ENCODE results near the gene C2CD3.
A peak's percentile ranks its signal among the peaks of the same experiment; 100 is the strongest.
"Not testable (repeated sequence)": the region's sequence is repeated elsewhere in the genome, so short reads cannot be mapped to it uniquely, and the experiment has no call there.

The C2CD3 gene

GRCh38 chr11:73998846-73999575 is 171.8 kb downstream of the C2CD3 start:
- no peak for DNase-seq

DNA sequence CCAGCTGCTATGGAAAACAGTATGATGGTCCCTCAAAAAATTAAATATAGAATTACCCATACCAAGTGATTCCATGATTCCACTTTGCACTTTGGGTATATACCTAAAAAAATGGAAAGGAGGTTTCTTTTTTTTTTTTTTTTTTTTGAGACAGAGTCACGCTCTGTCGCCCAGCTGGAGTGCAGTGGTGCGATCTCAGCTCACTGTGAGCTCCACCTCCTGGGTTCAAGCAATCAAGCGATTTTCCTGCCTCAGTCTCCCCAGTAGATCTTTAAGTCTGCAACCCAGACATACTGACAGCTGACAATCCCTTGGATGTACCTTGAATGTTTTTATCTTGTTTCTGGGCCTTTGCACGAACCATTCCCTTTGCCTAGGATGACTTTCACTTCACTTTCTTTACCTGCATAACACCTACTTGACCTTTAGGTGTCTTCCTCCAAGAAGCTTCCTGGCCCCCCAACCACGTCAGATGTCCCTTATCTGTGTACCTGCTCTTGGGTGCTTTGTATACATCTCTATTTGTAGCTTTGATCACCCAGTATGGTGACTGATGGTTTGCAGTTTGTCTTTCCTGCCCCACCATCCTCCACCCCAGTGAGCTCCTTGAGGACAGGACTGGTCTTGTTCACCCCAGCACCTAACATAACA is 173.6 kb downstream of the C2CD3 start:
- DNase-seq, result no peak

DNA sequence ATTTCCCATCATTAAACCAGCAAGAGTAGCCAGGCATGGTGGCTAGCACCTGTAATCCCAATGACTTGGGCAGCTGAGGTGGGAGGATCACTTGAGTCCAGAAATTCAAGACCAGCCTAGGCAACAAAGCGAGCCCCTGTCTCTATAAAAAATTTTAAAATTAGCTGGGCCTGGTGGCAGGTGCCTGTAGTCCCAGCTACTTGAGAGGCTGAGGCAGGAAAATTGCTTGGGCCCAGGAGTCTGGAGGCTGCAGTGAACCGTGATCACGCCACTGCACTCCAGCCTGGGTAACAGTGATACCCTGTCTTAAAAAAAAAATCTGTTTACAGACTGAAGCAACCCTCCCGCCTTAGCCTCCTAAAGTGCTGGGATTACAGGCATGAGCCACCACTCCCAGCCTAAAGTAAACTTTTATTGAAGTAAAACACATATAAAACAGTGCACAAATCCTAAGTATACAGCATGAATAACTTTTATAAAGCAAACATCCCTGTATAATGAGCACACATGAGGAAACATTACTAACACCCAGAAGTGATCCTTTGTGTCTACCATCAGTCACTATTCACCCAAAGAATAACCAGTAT is 174.5 kb downstream of the C2CD3 start:
- no peak for DNase-seq

- DNase-seq, result no peak
These were observed 175.1 kb downstream of the C2CD3 start for GRCh38 chr11:73995731-73996130.

GRCh38 chr11:73995247-73995646 is 175.6 kb downstream of the C2CD3 start:
- DNase-seq, result no peak

GRCh38 chr11:73991471-73992006 is 179.3 kb downstream of the C2CD3 start:
- DNase-seq, result no peak

DNA sequence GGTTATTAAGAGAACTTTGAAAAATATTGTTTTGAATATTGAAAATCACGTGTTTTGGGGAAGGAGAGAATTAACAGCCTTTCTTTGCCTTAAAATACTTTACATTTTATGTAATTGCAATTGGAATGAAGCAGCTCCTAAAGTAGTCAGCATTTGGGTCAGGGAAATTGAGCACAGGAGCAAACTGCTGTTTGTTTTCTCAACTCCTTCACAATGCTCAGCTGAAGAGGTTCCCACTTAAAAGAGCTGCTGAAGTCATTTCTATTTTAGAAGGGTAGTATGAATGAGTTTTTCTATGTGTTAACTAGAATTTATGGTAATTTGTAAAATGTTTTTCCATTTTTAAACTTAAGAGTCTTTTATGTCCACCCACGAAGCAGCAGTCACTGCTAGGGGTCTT is 180.1 kb downstream of the C2CD3 start:
- DNase-seq, result no peak

DNA sequence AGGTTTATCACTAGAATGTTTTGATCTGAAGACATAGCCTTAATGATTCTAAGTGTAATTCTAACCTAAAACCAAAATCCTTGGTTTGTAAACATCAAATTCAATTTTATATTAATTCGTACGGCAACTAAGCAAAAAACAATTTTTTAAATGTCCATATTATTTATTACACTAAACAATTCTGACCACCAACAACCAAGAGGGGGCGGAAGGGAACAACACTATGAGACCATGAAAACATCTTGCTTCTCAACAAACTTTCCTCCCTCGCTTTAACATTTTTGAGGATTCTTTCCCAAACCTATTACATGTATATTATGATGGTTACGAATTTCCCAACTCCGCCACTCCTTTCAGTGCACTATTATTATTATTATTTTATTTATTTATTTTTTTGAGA is 181.6 kb downstream of the C2CD3 start:
- DNase-seq, result no peak

- DNase-seq, result no peak
These were observed 182.6 kb downstream of the C2CD3 start for GRCh38 chr11:73988227-73988626.

- DNase-seq, result not testable (repeated sequence)
These were observed 185.1 kb downstream of the C2CD3 start for GRCh38 chr11:73985661-73986060.

DNA sequence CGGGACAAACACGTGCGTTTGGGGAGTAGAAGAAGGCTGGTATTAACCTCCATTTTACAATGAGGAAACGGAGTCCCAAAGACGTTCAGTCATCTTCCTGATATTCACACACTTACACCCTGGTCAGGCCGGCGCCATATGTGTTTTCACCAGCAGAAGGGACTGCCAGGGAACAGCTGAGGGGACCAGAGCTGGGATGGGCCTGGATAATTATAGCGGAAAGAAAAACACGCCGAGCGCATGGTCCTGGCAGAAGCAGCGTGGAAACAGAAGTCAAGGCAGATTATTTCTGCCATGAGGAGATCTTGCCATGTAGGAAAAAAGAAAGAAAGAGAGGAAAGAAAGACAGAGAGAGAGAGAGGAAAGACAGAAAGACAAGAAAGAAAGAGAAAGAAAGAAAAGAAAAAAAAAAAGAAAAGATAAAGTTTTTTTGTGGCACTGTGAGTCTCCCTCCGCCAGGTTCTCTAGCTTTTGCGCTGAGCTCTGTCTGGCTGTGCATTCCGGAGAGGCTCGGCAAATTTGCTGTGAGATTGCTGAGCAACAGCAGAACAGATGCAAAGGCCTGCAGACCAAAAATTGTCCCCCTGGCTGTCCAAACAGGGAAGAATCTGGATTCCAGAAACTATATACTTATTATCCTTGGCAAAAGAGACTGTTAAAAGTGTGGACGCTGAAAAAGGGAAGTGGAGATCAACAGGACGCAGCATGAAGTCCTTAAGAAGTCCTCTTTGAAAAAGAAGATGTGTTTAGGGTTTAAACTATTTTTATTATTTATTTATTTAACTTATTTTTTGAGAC is 186.9 kb downstream of the C2CD3 start:
- no peak for DNase-seq

- peak; percentile 98 for DNase-seq
These were observed 187.6 kb downstream of the C2CD3 start for GRCh38 chr11:73982990-73983740.

DNA sequence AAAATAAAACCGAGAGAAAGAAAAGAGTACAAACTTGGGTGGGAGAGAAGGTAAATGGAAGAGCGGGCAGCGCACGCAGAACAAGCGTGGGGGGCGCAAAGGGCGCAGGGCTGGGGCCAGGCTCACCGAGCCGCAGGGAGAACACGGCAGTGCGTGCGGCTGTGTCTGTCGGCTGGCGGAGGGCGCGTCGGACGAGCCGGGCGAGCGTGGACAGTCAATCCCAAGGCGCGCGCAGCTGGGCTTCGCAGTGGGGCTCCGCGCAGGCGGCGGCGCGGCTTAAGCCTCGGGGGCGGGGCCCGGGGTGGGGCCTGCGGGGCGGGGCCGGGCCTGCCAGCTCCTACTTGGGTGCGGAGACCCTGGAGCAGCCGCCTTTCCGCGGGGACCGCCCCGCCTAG is 188.2 kb downstream of the C2CD3 start, which contains the start of gene UCP2:
Gene UCP2, minus strand, starts transcription at position 249 of the 395 bp plus-strand sequence. CDS start 4,465 bp downstream, outside the sequence.
- DNase-seq, result peak; percentile 85

DNA sequence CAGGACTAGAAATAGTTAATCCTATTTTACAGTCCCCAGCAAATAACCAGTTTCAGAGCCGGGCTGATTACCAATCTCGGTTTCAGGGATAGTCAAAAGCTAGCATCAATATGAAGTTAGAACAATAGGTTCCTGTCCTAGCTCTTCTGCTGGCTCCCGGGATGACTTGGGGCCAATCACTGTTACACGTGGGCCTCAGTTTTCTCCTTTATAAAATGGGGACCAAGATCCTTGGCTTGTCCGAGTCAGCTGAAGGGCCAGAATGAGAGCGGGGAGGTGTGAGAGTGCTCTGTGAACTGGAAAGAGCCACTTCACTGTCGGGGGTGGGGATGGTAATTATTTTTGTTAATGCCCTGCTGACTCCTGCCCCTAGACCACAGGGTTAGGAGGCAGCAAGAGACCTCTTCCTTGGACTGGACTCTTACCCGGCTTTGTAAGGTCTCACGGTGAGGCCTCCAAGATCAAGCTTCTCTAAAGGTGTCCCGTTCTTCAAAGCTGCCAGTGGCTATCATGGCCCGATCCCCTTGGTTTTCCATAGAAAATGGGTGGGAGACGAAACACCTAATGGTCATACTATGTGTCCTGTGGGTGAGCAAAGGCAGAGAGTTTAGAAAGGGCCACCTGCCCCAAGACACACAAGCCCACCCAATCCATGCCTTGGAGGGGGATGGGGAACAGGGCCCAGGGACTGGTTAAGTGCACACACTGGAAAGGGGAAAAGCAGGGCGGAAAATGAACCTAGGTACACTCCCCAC is 189.6 kb downstream of the C2CD3 start:
- DNase-seq, result no peak

DNA sequence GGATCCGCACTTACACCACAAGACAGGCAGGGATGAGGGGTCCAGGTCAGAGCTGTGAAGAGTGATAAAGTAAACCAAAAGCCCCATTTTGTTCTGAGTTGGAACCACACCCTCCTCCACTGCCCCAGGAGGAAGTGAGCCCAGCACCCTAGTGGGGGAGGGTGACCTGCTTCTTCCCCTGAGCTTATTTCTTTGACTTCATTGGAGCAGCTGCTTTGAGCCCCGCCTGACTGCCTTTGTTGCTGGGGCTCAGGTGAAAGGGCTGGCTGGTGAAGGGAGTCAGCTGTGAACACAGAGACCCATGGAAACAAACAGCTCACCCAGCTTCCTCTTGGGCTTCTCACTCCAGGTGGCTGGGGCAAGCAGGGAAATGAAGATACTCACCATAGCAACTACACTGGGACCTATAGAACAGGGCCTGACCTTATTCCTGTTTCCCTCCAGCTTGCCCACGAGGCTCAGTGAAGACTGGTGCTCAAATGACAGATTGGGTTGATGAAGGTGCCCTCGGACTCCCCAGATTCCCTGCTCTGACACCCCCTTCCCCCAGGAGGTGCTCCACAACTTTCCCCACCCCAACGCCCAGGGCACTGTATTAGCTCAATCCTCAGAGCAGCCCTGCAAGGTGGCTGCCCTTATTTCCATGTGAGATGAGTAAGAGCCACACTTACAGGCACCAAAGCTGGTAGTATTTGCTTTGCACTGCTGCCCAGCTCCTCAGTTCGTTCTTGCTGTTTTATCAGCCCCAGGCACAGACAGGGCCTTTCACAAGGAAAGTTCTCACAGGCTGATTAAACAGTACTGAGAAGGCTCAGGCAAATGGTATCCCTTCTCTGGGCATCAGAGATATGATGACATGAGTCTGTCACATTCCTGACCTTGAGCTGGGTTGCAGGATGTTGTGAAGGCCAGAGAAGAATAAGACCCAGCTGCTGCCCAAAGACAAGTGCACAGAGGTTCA is 190.5 kb downstream of the C2CD3 start:
- peak; percentile 25 for DNase-seq

- no peak for DNase-seq
These were observed 192.2 kb downstream of the C2CD3 start for GRCh38 chr11:73978576-73979086.

- DNase-seq, result no peak
These were observed 192.8 kb downstream of the C2CD3 start for GRCh38 chr11:73977856-73978519.

DNA sequence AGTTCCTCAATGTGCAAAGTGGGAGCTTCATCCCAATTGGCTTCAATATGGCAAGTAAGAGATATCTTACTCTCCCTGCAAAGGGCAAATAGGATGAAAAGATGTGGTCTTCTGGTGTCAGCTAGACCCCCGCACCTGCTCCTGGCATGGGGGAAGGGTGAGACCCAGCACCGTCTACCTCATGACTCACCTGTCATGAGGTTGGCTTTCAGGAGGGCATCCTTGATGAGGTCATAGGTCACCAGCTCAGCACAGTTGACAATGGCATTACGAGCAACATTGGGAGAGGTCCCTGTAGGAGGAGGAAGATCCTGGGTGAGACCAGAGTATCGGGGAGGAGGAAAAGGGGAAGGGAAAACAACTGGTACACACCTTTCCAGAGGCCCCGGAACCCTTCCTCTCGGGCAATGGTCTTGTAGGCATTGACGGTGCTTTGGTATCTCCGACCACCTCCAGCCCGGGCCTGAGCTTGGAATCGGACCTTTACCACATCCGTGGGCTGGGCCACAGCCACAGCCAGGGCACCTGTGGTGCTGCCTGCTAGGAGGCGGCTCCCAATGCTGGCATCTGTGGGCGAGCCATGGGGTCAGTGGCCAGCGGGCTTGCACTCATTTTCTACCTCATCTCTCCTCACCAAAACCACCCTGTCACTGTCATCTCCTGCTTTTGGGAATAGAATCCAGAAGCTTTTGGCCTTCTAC is 194.2 kb downstream of the C2CD3 start:
- no peak for DNase-seq

- DNase-seq, result no peak
These were observed 195.4 kb downstream of the C2CD3 start for GRCh38 chr11:73975479-73975757.
